Measurements from ENCODE around the gene CD72. TPM values are rescaled to one million over a fixed set of nuclear protein-coding genes. Genes with fewer than 3 reads are reported as not detected.
A peak's percentile ranks its signal among the peaks of the same experiment; 100 is the strongest.
"Not testable (repeated sequence)": the region's sequence is repeated elsewhere in the genome, so short reads cannot be mapped to it uniquely, and the experiment has no call there.

CD72 gene
- total RNA-seq, 1 donor from 2014 or later, result 125 TPM

- intact Hi-C loops (cut with micrococcal nuclease), result no loop called here
- no peaks in the 10 kb centered on the region for H3K27me3 Mint-ChIP-seq
- H3K4me1 Mint-ChIP-seq, result peaks cover 99% of the 10 kb centered on the region
- DNase-seq, result no peak
- peak overlapping the region; percentile 97 for H3K27ac Mint-ChIP-seq
- H3K36me3 Mint-ChIP-seq (ENCODE audit: low read depth), result peaks cover 51% of the 10 kb centered on the region
- H3K4me3 Mint-ChIP-seq, result peak overlapping the region; percentile 87
- no peak for ATAC-seq (ENCODE audit: low read depth)
- ChIA-PET POLR2A (interaction anchor here (0.6 to 15.6 kb wide), 11 partner anchors 8 to 211 kb away, joined by 3 to 549 read pairs (median 27); partner anchors contain the start of genes ARHGEF39, CCDC107, CREB3 and FAM221B), CTCF (interaction anchor here (0.7 to 13.1 kb wide), 11 partner anchors 13 to 209 kb away, joined by 3 to 162 read pairs (median 8); partner anchors contain the start of genes ARHGEF39, CCDC107, CREB3 and RMRP)
- no peaks in the 10 kb centered on the region for H3K9me3 Mint-ChIP-seq
- no peak for TF ChIP-seq CTCF (IDR thresholded peaks at IDR 0.05)
Observed at GRCh38 chr9:35617548-35617947, 665 bp downstream of the CD72 start.

- peak; percentile 64 for DNase-seq
- peak overlapping the region; percentile 87 for H3K4me3 Mint-ChIP-seq
- POLR2A ChIA-PET, result interaction anchor here (0.6 to 15.6 kb wide), 11 partner anchors 7 to 212 kb away, joined by 3 to 549 read pairs (median 27); partner anchors contain the start of genes ARHGEF39, CCDC107, CREB3 and FAM221B
- peaks cover 57% of the 10 kb centered on the region for H3K36me3 Mint-ChIP-seq (ENCODE audit: low read depth)
- TF ChIP-seq CTCF (IDR thresholded peaks at IDR 0.05), result no peak
- intact Hi-C loops (cut with micrococcal nuclease), result no loop called here
- H3K4me1 Mint-ChIP-seq, result peaks cover 98% of the 10 kb centered on the region
- peak; percentile 8 for ATAC-seq (ENCODE audit: low read depth)
- H3K27ac Mint-ChIP-seq, result peak overlapping the region; percentile 97
- H3K27me3 Mint-ChIP-seq, result no peaks in the 10 kb centered on the region
- H3K9me3 Mint-ChIP-seq, result no peaks in the 10 kb centered on the region
- CTCF ChIA-PET, result interaction anchor here (0.7 to 13.1 kb wide), 11 partner anchors 11 to 209 kb away, joined by 3 to 162 read pairs (median 8); partner anchors contain the start of genes ARHGEF39, CCDC107, CREB3 and RMRP
Observed at GRCh38 chr9:35616681-35617459, 1.3 kb downstream of the CD72 start.

- no peaks in the 10 kb centered on the region for H3K9me3 Mint-ChIP-seq
- peak overlapping the region; percentile 97 for H3K27ac Mint-ChIP-seq
- H3K27me3 Mint-ChIP-seq, result no peaks in the 10 kb centered on the region
- DNase-seq (no peak), ATAC-seq (ENCODE audit: low read depth) (no peak)
- peaks cover 65% of the 10 kb centered on the region for H3K36me3 Mint-ChIP-seq (ENCODE audit: low read depth)
- TF ChIP-seq CTCF (IDR thresholded peaks at IDR 0.05), result no peak
- H3K4me3 Mint-ChIP-seq, result peak overlapping the region; percentile 87
- intact Hi-C loops (cut with micrococcal nuclease), result no loop called here
- ChIA-PET CTCF (interaction anchor here (1.2 to 13.1 kb wide), 9 partner anchors 10 to 115 kb away, joined by 3 to 162 read pairs (median 9); partner anchors contain the start of genes ARHGEF39, CCDC107, CREB3 and RMRP), POLR2A (interaction anchor here (0.6 to 15.6 kb wide), 13 partner anchors 7 to 134 kb away, joined by 3 to 549 read pairs (median 24); partner anchors contain the start of genes ARHGEF39, CCDC107, CREB3 and GBA2)
- H3K4me1 Mint-ChIP-seq, result peaks cover 98% of the 10 kb centered on the region
Observed at GRCh38 chr9:35615981-35616680, 2.1 kb downstream of the CD72 start.

GRCh38 chr9:35612843-35613242 lies 5.4 kb downstream of the CD72 start:
- Mint-ChIP-seq H3K27me3 (no peaks in the 10 kb centered on the region), H3K4me3 (no peak overlapping the region)
- intact Hi-C loops (cut with micrococcal nuclease), result no loop called here

GRCh38 chr9:35612066-35612465 lies 6.1 kb downstream of the CD72 start:
- intact Hi-C loops (cut with micrococcal nuclease); H3K4me3 Mint-ChIP-seq; DNase-seq; H3K27me3 Mint-ChIP-seq; H3K9me3 Mint-ChIP-seq; ATAC-seq (ENCODE audit: low read depth): not testable (repeated sequence)
- H3K36me3 Mint-ChIP-seq (ENCODE audit: low read depth), result peaks cover 88% of the 10 kb centered on the region
- H3K27ac Mint-ChIP-seq, result peak overlapping the region; percentile 36
- ChIA-PET CTCF (interaction anchor here (0.6 to 13.1 kb wide), 13 partner anchors 8 to 200 kb away, joined by 3 to 162 read pairs (median 8); partner anchors contain the start of genes ARHGEF39, CCDC107, CREB3 and RGP1), POLR2A (interaction anchor here (1.0 to 15.6 kb wide), 3 partner anchors 39 to 120 kb away, joined by 4 to 549 read pairs (median 6); partner anchors contain the start of genes CCDC107, CREB3, RMRP and SIT1)
- peaks cover 67% of the 10 kb centered on the region for H3K4me1 Mint-ChIP-seq

More at GRCh38 chr9:35612843-35613242, 5.4 kb downstream of the CD72 start:
- ATAC-seq (ENCODE audit: low read depth), result no peak
- ChIA-PET POLR2A (interaction anchor here (0.7 to 15.6 kb wide), 5 partner anchors 8 to 119 kb away, joined by 3 to 549 read pairs (median 5); partner anchors contain the start of genes CCDC107, CREB3, RMRP and SIT1), CTCF (interaction anchor here (0.6 to 13.1 kb wide), 9 partner anchors 9 to 150 kb away, joined by 3 to 162 read pairs (median 8); partner anchors contain the start of genes ARHGEF39, CCDC107, CREB3 and RMRP)
- peaks cover 88% of the 10 kb centered on the region for H3K36me3 Mint-ChIP-seq (ENCODE audit: low read depth)
- TF ChIP-seq CTCF (IDR thresholded peaks at IDR 0.05), result no peak
- no peaks in the 10 kb centered on the region for H3K9me3 Mint-ChIP-seq
- no peak for DNase-seq
- peaks cover 73% of the 10 kb centered on the region for H3K4me1 Mint-ChIP-seq
- peak overlapping the region; percentile 97 for H3K27ac Mint-ChIP-seq
